HFFc6 (cell line): ENCODE data around the gene CHIT1. TPM values are rescaled to one million over a fixed set of nuclear protein-coding genes. Genes with fewer than 3 reads are reported as not detected.
"Not testable (repeated sequence)": the region's sequence is repeated elsewhere in the genome, so short reads cannot be mapped to it uniquely, and the experiment has no call there.

Experiments used
- DNase-seq: peaks from one replicate; pipeline ENCODE4 v3.0.0-alpha.2; 2018
- H3K27ac Mint-ChIP-seq: 2 replicates; pipeline ENCODE4 v1.8.0; 2020; ENCODE audit warnings: mild to moderate bottlenecking, mixed read lengths
- H3K27me3 Mint-ChIP-seq: 2 replicates; pipeline ENCODE4 v1.8.0; 2021; ENCODE audit warnings: mild to moderate bottlenecking, moderate library complexity, mixed read lengths; ENCODE audit not compliant: insufficient read depth
- H3K36me3 Mint-ChIP-seq: 2 replicates; pipeline ENCODE4 v1.8.0; 2021; ENCODE audit warnings: low read depth, mixed read lengths
- H3K4me1 Mint-ChIP-seq: 2 replicates; pipeline ENCODE4 v1.8.0; 2020; ENCODE audit warnings: low read depth, mixed read lengths
- H3K4me3 Mint-ChIP-seq: 2 replicates; pipeline ENCODE4 v1.8.0; 2020; ENCODE audit warnings: mild to moderate bottlenecking, moderate library complexity, mixed read lengths
- H3K9me3 Mint-ChIP-seq: 2 replicates; pipeline ENCODE4 v1.8.0; 2020; ENCODE audit warnings: mild to moderate bottlenecking, mixed read lengths
- total RNA-seq, 6 experiments: library from RNA; stranded (reverse); fragmentation: NEBNext Ultra II Directional; extraction: Animal tissue kit (Norgen Biotek cat#: 25700); gene quantifications; 2 replicates in 1 of 6; 3 replicates in 5 of 6; pipeline ENCODE4 v1.2.3, GENCODE V29; 2021
- TF ChIP-seq, protein P1 (sequence below): fragments of 200-600 bp; sonication (generic); IDR thresholded peaks from 2 replicates; pipeline ENCODE4 v1.5.0; 2021; ENCODE audit warnings: antibody characterized with exemption, mild to moderate bottlenecking

Gene CHIT1
- total RNA-seq, 6 experiments from 2014 or later: not detected

DNA sequence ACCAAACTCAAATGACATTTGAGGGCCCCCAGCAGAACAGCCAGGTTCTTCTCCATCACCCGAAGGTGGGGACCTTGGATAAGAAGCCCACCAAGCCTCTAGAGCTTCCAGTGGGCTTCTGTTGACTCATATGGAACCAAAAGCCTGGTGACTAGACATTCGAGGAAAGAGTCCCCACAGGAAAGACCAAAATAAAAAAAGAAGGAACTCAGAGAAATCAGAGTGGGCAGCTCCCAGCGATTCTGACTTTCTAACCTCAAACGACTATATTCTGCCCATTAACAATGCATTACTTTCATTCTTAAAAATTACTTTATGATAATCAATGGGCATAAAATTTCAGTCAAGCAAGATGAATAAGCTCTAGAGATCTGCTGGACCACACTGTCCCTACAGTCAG is 9.6 kb upstream of the CHIT1 start:
- H3K4me1 Mint-ChIP-seq: no peaks in the 10 kb centered on the region
- H3K27me3 Mint-ChIP-seq: peaks cover 19% of the 10 kb centered on the region
- no peak overlapping the region for H3K4me3 Mint-ChIP-seq
- no peak for DNase-seq
- H3K36me3 Mint-ChIP-seq: peaks cover 19% of the 10 kb centered on the region
- TF ChIP-seq, protein P1, sequence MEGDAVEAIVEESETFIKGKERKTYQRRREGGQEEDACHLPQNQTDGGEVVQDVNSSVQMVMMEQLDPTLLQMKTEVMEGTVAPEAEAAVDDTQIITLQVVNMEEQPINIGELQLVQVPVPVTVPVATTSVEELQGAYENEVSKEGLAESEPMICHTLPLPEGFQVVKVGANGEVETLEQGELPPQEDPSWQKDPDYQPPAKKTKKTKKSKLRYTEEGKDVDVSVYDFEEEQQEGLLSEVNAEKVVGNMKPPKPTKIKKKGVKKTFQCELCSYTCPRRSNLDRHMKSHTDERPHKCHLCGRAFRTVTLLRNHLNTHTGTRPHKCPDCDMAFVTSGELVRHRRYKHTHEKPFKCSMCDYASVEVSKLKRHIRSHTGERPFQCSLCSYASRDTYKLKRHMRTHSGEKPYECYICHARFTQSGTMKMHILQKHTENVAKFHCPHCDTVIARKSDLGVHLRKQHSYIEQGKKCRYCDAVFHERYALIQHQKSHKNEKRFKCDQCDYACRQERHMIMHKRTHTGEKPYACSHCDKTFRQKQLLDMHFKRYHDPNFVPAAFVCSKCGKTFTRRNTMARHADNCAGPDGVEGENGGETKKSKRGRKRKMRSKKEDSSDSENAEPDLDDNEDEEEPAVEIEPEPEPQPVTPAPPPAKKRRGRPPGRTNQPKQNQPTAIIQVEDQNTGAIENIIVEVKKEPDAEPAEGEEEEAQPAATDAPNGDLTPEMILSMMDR: no peak
- H3K27ac Mint-ChIP-seq: no peak overlapping the region
- peaks cover 29% of the 10 kb centered on the region for H3K9me3 Mint-ChIP-seq

DNA sequence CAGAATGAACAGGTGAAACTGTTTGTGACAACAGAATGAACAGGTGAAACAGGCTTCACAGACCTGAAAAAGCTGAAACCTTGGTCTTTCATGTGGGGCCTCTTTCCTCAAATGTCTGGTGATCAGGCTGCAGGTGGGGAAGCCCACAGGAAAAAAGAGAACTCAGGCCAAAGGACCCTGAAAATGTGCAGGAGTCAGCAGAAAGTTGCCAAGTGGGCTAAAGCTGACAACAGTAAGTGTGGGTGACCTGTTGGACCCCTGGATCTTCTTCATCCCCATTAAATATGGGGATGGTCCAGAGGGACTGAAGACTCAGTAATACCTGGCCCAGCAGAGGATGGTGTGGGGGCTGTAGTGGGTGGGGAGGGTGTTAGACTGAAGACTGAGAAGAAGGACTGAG is 9.1 kb upstream of the CHIT1 start:
- peaks cover 19% of the 10 kb centered on the region for H3K27me3 Mint-ChIP-seq
- H3K36me3 Mint-ChIP-seq: peaks cover 24% of the 10 kb centered on the region
- TF ChIP-seq, protein P1: no peak
- no peak overlapping the region for H3K4me3 Mint-ChIP-seq
- H3K9me3 Mint-ChIP-seq: peaks cover 34% of the 10 kb centered on the region
- no peak for DNase-seq
- H3K27ac Mint-ChIP-seq: no peak overlapping the region
- no peaks in the 10 kb centered on the region for H3K4me1 Mint-ChIP-seq

DNA sequence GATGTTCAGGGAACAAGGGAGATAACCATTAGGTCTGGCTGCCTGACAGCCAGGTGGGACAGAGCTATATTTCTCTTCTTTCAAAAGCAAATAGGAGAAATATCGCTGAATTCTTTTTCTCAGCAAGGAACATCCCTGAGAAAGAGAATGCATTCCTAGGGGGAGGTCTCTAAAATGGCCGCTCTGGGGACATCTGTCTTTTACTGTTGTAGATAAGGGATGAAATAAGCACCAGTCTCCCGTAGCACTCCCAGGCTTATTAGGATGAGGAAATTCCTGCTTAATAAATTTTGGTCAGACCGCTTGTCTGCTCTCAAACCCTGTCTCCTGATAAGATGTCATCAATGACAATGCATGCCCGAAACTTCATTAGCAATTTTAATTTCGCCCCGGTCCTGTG is 5.4 kb upstream of the CHIT1 start:
- H3K27ac Mint-ChIP-seq, H3K4me1 Mint-ChIP-seq, H3K4me3 Mint-ChIP-seq, DNase-seq: not testable (repeated sequence)
- Mint-ChIP-seq H3K9me3 (peaks cover 34% of the 10 kb centered on the region), H3K27me3 (peaks cover 29% of the 10 kb centered on the region), H3K36me3 (peaks cover 24% of the 10 kb centered on the region)

DNA sequence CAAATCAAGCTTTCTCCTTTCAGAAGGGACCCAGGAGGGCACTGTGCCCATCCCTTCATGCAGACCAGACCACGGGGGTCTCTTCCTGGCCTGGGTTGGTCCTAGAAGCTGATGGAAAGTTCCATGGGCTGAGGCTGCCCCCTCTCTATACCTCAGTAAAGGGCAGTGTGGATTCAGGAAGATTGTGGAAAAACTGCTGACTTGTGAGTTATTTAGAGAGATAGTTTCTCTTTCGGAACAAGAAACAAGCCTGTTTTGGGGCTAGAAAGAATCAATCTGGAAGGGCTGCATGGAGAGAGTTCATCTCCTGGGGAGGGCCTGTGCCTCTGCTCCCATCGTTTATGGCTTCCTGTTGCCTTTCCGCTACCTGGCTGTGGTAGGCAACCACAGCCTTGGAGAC is 803 bp downstream of the CHIT1 start:
- Mint-ChIP-seq H3K4me3 (no peak overlapping the region), H3K27ac (no peak overlapping the region), H3K27me3 (peaks cover 56% of the 10 kb centered on the region)

DNA sequence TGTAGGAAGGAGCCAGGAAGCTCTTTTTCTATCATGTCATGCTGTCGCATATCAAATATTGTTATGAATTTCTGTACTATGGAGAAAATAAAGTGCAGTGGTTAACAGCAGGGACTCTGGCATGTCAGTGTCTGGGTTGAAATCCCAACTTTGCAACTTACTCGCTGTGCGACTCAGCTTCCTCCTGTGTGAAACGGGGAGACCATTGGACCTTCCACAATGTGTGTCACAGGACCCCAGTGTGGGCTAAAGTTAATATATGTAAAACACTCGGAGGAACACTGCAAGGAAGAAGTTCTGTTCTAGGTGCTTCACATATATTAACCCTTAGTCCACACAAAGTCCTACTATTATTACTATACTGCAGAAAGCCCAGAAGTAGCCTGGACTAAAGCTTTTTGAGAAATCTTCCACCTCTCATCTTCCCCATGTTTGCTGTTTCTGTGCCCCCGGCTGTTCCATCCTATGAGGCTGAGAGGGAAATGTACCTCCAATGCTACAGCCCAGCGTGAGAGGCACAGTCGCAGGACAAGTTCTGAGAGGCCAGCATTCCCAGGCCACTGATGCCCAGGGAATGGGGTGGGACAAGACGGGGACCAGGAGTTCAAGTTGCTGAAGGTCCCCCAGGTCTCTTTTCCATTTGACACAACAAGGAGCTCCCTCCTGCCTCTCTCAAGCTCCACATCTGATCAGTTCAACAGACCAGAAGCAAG is 1.9 kb downstream of the CHIT1 start:
- DNase-seq: no peak
- H3K4me1 Mint-ChIP-seq: no peaks in the 10 kb centered on the region
- TF ChIP-seq, protein P1: no peak
- no peaks in the 10 kb centered on the region for H3K9me3 Mint-ChIP-seq
- no peaks in the 10 kb centered on the region for H3K36me3 Mint-ChIP-seq
- H3K27ac Mint-ChIP-seq: no peak overlapping the region
- H3K27me3 Mint-ChIP-seq: peaks cover 48% of the 10 kb centered on the region
- H3K4me3 Mint-ChIP-seq: no peak overlapping the region

More for the DNA sequence above, 803 bp downstream of the CHIT1 start:
- DNase-seq: no peak
- H3K9me3 Mint-ChIP-seq: peaks cover 1% of the 10 kb centered on the region; the same call in 1 of the 2 replicates
- H3K4me1 Mint-ChIP-seq: no peaks in the 10 kb centered on the region
- TF ChIP-seq, protein P1: no peak
- H3K36me3 Mint-ChIP-seq: peaks cover 1% of the 10 kb centered on the region; the same call in 1 of the 2 replicates

DNA sequence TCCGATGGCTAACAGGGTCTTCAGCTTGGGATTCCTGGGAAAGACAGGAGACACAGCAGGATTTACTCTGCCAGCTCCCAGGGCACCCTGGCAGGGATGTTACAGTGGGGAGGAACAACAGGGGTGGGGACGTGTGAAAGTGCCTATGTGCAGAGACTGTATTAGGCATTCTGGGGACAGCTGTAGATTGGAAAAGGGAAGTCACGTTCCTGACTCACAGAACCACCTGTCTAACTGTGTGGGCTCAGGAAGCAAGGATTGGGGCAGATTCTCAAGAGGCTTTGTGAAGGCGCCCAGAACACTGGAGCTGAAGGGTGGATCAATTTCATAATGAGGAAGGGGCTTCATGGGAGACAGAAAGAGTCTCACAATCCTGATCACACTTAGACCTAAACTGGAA is 4.4 kb downstream of the CHIT1 start:
- TF ChIP-seq, protein P1: no peak
- H3K27ac Mint-ChIP-seq: no peak overlapping the region
- no peaks in the 10 kb centered on the region for H3K4me1 Mint-ChIP-seq
- no peaks in the 10 kb centered on the region for H3K36me3 Mint-ChIP-seq
- no peak for DNase-seq
- no peak overlapping the region for H3K4me3 Mint-ChIP-seq
- H3K9me3 Mint-ChIP-seq: no peaks in the 10 kb centered on the region
- peaks cover 47% of the 10 kb centered on the region for H3K27me3 Mint-ChIP-seq
